Left lung (tissue), 10 donors: ENCODE results near the gene SH3TC2. TPM values are rescaled to one million over a fixed set of nuclear protein-coding genes. Genes with fewer than 3 reads are reported as not detected.
A peak's percentile ranks its signal among the peaks of the same experiment; 100 is the strongest.

Source experiments
- ATAC-seq: fragments of 200-7000 bp; cut with Tn5 transposase; one replicate; pipeline ENCODE4 v1.9.1; 2020; ENCODE audit warnings: moderate library complexity
- DNase-seq, 4 donors: peaks; one replicate each; pipeline ENCODE4 v3.0.0-alpha.2; 2013 to 2020
- H3K27ac ChIP-seq, 2 donors: fragments of 200-600 bp; sonication (generic) in 1 of 2; one replicate each; pipeline versions ENCODE4 v1.5.0 to v1.8.0; 2020 to 2021
- H3K27me3 ChIP-seq, 2 donors: fragments of 200-600 bp; sonication (generic) in 1 of 2; one replicate each; pipeline versions ENCODE4 v1.5.0 to v1.8.0; 2020 to 2021
- H3K36me3 ChIP-seq, 2 donors: fragments of 200-600 bp; sonication (generic) in 1 of 2; one replicate each; pipeline versions ENCODE4 v1.5.0 to v1.8.0; 2020 to 2021
- H3K4me1 ChIP-seq, 2 donors: fragments of 200-600 bp; one replicate each; pipeline ENCODE4 v1.8.0; 2021
- H3K4me3 ChIP-seq, 2 donors: fragments of 200-600 bp; sonication (generic) in 1 of 2; one replicate each; pipeline versions ENCODE4 v1.5.0 to v1.8.0; 2020 to 2021; ENCODE audit warnings: mild to moderate bottlenecking in 1 of 2
- H3K9me3 ChIP-seq, 2 donors: fragments of 200-600 bp; sonication (generic) in 1 of 2; one replicate each; pipeline versions ENCODE4 v1.5.0 to v1.8.0; 2020 to 2021
- intact Hi-C, 2 donors: fragments of 100-400 bp; cut with DNase I; formaldehyde crosslinking; loops; one replicate each; pipeline versions ENCODE4 v1.11.2 to v1.14.2; 2022
- polyA plus RNA-seq, 6 donors: library from polyadenylated mRNA; unstranded; fragments of 120-200 nt; gene quantifications; one replicate each; pipeline ENCODE4 v1.2.1, GENCODE V29; 2013; ENCODE audit not compliant: insufficient read length in 6 of 6
- total RNA-seq, 2 donors: library from RNA; stranded (reverse); fragmentation: NEBNext Ultra II Directional; extraction: Animal tissue kit (Norgen Biotek cat#: 25700); gene quantifications; one replicate each; pipeline ENCODE4 v1.2.1, GENCODE V29; 2021
- TF ChIP-seq, protein P1 (sequence below), 2 donors: fragments of 200-600 bp; sonication (generic) in 1 of 2; IDR thresholded peaks; one replicate each; pipeline versions ENCODE4 v1.5.0 to v1.8.0; 2021; ENCODE audit warnings: antibody characterized with exemption in 2 of 2
- donor health status: DM: no; HTN: yes; CAD: no.
- donor health status: DM: no; HTN: no; CAD: no.

SH3TC2 gene
- total and polyA plus RNA-seq, 8 donors, result 1.0 to 2.5 (median 2.1) TPM

DNA sequence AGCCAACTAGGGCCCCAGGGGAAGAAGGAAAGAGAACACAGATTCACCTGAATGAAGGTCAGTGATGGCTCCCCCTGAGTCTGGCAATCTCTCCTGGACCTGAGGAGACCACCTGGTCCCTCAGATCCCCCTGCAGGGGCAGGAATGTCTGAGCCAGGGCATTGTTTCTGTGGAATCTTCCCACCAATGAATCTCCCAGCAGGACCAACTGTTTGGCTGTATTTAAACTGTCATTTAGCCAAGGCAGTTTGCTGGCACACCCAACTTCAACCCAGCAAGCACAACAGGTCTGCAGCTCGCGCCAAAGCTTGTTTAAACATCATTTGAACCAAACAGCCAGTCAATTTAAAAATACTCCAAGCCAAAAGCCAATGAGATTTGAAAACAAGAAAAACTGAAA is 92.6 kb downstream of the SH3TC2 start:
- peak in 1 of 4 donors; percentile 26 for DNase-seq
- Histone ChIP-seq H3K4me3 (no peak overlapping the region), H3K4me1 (peaks cover 21 to 30% of the 10 kb centered on the region in 2 donors), H3K27ac (no peak overlapping the region), H3K9me3 (no peaks in the 10 kb centered on the region), H3K27me3 (no peaks in the 10 kb centered on the region), H3K36me3 (no peaks in the 10 kb centered on the region)
- intact Hi-C loops, result no loop called here
- no peak for ATAC-seq
- TF ChIP-seq, protein P1, sequence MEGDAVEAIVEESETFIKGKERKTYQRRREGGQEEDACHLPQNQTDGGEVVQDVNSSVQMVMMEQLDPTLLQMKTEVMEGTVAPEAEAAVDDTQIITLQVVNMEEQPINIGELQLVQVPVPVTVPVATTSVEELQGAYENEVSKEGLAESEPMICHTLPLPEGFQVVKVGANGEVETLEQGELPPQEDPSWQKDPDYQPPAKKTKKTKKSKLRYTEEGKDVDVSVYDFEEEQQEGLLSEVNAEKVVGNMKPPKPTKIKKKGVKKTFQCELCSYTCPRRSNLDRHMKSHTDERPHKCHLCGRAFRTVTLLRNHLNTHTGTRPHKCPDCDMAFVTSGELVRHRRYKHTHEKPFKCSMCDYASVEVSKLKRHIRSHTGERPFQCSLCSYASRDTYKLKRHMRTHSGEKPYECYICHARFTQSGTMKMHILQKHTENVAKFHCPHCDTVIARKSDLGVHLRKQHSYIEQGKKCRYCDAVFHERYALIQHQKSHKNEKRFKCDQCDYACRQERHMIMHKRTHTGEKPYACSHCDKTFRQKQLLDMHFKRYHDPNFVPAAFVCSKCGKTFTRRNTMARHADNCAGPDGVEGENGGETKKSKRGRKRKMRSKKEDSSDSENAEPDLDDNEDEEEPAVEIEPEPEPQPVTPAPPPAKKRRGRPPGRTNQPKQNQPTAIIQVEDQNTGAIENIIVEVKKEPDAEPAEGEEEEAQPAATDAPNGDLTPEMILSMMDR (IDR thresholded peaks at IDR 0.05), result no peak

DNA sequence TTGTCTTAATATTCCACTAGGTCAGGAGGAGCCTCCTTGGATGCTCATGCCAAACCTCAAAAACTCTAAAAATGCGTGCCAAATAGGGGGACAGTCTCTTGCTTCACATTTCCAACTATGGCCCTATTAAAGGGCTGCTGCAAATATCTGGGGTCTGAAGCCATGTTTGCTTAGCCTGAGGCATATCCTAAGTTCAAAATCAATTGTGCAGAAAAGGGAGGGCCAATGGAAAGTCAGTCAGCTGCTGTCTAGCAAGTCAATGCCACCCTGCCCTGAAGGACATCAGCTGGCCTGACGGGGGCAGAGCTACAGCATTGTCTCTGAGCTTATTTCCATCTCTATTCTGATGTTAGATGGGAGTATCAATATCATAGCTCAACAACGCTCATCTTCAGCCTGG is 93.6 kb downstream of the SH3TC2 start:
- DNase-seq (no peak), ATAC-seq (no peak)
- TF ChIP-seq, protein P1 (IDR thresholded peaks at IDR 0.05), result no peak
- peaks cover 21 to 31% of the 10 kb centered on the region in 2 donors for H3K4me1 ChIP-seq
- intact Hi-C loops, result no loop called here
- H3K4me3 ChIP-seq, result no peak overlapping the region
- H3K27me3 ChIP-seq, result no peaks in the 10 kb centered on the region
- H3K9me3 ChIP-seq, result no peaks in the 10 kb centered on the region
- no peak overlapping the region for H3K27ac ChIP-seq
- H3K36me3 ChIP-seq, result no peaks in the 10 kb centered on the region

DNA sequence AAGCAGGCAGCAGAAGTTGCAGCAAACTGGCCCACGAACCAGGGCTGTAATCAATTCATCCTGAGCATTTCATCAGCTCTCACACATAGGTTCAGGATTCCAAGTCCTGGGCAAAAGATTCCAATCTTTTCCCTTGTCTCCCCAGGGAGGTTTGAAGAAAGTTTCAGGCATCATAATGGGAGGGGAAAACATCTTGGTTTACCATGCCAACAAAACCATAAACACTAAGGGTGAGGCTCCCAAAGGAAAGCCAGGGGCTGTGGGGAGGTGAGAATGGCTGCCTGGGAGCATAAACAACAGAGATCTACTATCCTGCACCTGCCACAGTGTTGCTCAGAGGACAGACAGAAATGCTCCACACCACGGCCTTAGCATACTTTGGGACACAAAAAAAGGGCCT is 94.6 kb downstream of the SH3TC2 start:
- DNase-seq (no peak), ATAC-seq (no peak)
- intact Hi-C loops, result no loop called here
- Histone ChIP-seq H3K36me3 (no peaks in the 10 kb centered on the region), H3K9me3 (no peaks in the 10 kb centered on the region), H3K27ac (peak overlapping the region in 1 of 2 donors; percentile 3), H3K4me1 (peaks cover 18 to 36% of the 10 kb centered on the region in 2 donors), H3K4me3 (no peak overlapping the region), H3K27me3 (no peaks in the 10 kb centered on the region)
- TF ChIP-seq, protein P1 (IDR thresholded peaks at IDR 0.05), result no peak

GRCh38 chr5:148967783-148968182 is 95.1 kb downstream of the SH3TC2 start:
- no peaks in the 10 kb centered on the region for H3K27me3 ChIP-seq
- peak; percentile 5 for ATAC-seq
- no peak for DNase-seq
- H3K27ac ChIP-seq, result peak overlapping the region in 1 of 2 donors; percentile 3
- no peaks in the 10 kb centered on the region for H3K9me3 ChIP-seq
- peaks cover 14 to 35% of the 10 kb centered on the region in 2 donors for H3K4me1 ChIP-seq
- TF ChIP-seq, protein P1 (IDR thresholded peaks at IDR 0.05), result no peak
- no peaks in the 10 kb centered on the region for H3K36me3 ChIP-seq
- H3K4me3 ChIP-seq, result no peak overlapping the region
- intact Hi-C loops, result no loop called here

GRCh38 chr5:148966938-148967337 is 95.9 kb downstream of the SH3TC2 start:
- no peak overlapping the region for H3K4me3 ChIP-seq
- TF ChIP-seq, protein P1 (IDR thresholded peaks at IDR 0.05), result no peak
- no peak for ATAC-seq
- H3K27ac ChIP-seq, result peak overlapping the region in 1 of 2 donors; percentile 77
- H3K36me3 ChIP-seq, result no peaks in the 10 kb centered on the region
- no peak for DNase-seq
- H3K4me1 ChIP-seq, result peaks cover 7 to 28% of the 10 kb centered on the region in 2 donors
- no peaks in the 10 kb centered on the region for H3K9me3 ChIP-seq
- no peaks in the 10 kb centered on the region for H3K27me3 ChIP-seq
- intact Hi-C loops, result no loop called here
